GM23338 (cell line): ENCODE results near the gene UNC79. TPM values are rescaled to one million over a fixed set of nuclear protein-coding genes. Genes with fewer than 3 reads are reported as not detected.

Source experiments
- ATAC-seq: fragments of 200-7000 bp; cut with Tn5 transposase; 3 replicates; pipeline ENCODE4 v1.9.1; 2020
- DNase-seq: peaks from one replicate; pipeline ENCODE4 v3.0.0-alpha.2; 2015; ENCODE audit warnings: low spot score
- H2AFZ ChIP-seq: fragments of 200-600 bp; sonication (generic); 2 replicates; pipeline ENCODE4 v1.8.0; 2016; ENCODE audit warnings: antibody characterized with exemption, mild to moderate bottlenecking, moderate library complexity
- H3F3A ChIP-seq: fragments of 200-600 bp; sonication (generic); replicated peaks from 2 replicates; pipeline ENCODE4 v1.8.0; 2017; ENCODE audit warnings: antibody characterized with exemption, mixed run types, low read depth
- H3K27ac ChIP-seq: fragments of 200-600 bp; sonication (generic); 2 replicates; pipeline ENCODE4 v1.6.1; 2016; ENCODE audit warnings: low read depth
- H3K27me3 ChIP-seq: fragments of 200-600 bp; sonication (generic); 2 replicates; pipeline ENCODE4 v1.8.0; 2016; ENCODE audit warnings: mild to moderate bottlenecking, mixed run types, moderate library complexity; ENCODE audit not compliant: insufficient read depth
- H3K36me3 ChIP-seq: fragments of 200-600 bp; sonication (generic); 2 replicates; pipeline ENCODE4 v1.8.0; 2016; ENCODE audit warnings: mild to moderate bottlenecking; ENCODE audit not compliant: insufficient read depth
- H3K4me1 ChIP-seq: fragments of 200-600 bp; sonication (generic); 2 replicates; pipeline ENCODE4 v1.8.0; 2016; ENCODE audit warnings: mild to moderate bottlenecking, moderate library complexity; ENCODE audit not compliant: insufficient read depth
- H3K4me2 ChIP-seq: fragments of 200-600 bp; sonication (generic); 2 replicates; pipeline ENCODE4 v1.7.1; 2017; ENCODE audit warnings: mixed run types
- H3K4me3 ChIP-seq: fragments of 200-600 bp; sonication (generic); 2 replicates; pipeline ENCODE4 v1.6.1; 2016; ENCODE audit warnings: mixed run types
- H3K79me2 ChIP-seq: fragments of 200-600 bp; sonication (generic); replicated peaks from 2 replicates; pipeline ENCODE4 v1.8.0; 2017; ENCODE audit warnings: mild to moderate bottlenecking; ENCODE audit not compliant: insufficient read depth
- H3K9me2 ChIP-seq: fragments of 200-600 bp; sonication (generic); 2 replicates; pipeline ENCODE4 v1.8.0; 2017; ENCODE audit not compliant: insufficient read depth
- H4K20me1 ChIP-seq: fragments of 200-600 bp; sonication (generic); replicated peaks from 2 replicates; pipeline ENCODE4 v1.8.0; 2017; ENCODE audit warnings: mild to moderate bottlenecking; ENCODE audit not compliant: insufficient read depth
- H3K27ac Mint-ChIP-seq: 2 replicates; pipeline ENCODE4 v1.8.0; 2020; ENCODE audit warnings: inconsistent platforms, mild to moderate bottlenecking, moderate library complexity, mixed read lengths
- H3K27me3 Mint-ChIP-seq: 3 replicates; pipeline ENCODE4 v1.8.0; 2022; ENCODE audit warnings: low read depth, mild to moderate bottlenecking, moderate library complexity, mixed read lengths, inconsistent platforms; ENCODE audit not compliant: insufficient read depth, poor library complexity
- H3K36me3 Mint-ChIP-seq: 3 replicates; pipeline ENCODE4 v1.8.0; 2021; ENCODE audit warnings: low read depth, mild to moderate bottlenecking, inconsistent platforms, moderate library complexity, mixed read lengths
- H3K4me1 Mint-ChIP-seq: 3 replicates; pipeline ENCODE4 v1.8.0; 2020; ENCODE audit warnings: mild to moderate bottlenecking, inconsistent platforms, mixed read lengths
- H3K4me3 Mint-ChIP-seq: 3 replicates; pipeline ENCODE4 v1.8.0; 2021; ENCODE audit warnings: moderate library complexity, mild to moderate bottlenecking, inconsistent platforms, mixed read lengths
- H3K9me3 Mint-ChIP-seq: 3 replicates; pipeline ENCODE4 v1.8.0; 2020; ENCODE audit warnings: moderate library complexity, mild to moderate bottlenecking, inconsistent platforms, mixed read lengths
- CTCF ChIP-seq, 2 experiments: fragments of 200-600 bp in 1 of 2; sonication (generic) in 1 of 2; conservative IDR thresholded peaks; 2 replicates each; pipeline versions ENCODE4 v1.5.1 to v1.6.1; 2016 to 2017; ENCODE audit warnings: antibody characterized with exemption in 2 of 2, low read depth in 2 of 2, mild to moderate bottlenecking in 2 of 2, moderate library complexity in 1 of 2
- ETS1 ChIP-seq: IDR thresholded peaks from 2 replicates; pipeline ENCODE4 v1.6.1; 2016; ENCODE audit warnings: antibody characterized with exemption
- EZH2 ChIP-seq: fragments of 200-600 bp; sonication (generic); IDR thresholded peaks from one replicate; pipeline ENCODE4 v1.8.0; 2017; ENCODE audit warnings: antibody characterized with exemption, mild to moderate bottlenecking, low read depth; ENCODE audit not compliant: unreplicated experiment
- EZH2phosphoT487 ChIP-seq: fragments of 200-600 bp; sonication (generic); IDR thresholded peaks from one replicate; pipeline ENCODE4 v1.8.1; 2018; ENCODE audit warnings: antibody characterized with exemption; ENCODE audit not compliant: unreplicated experiment
- JUNB ChIP-seq: IDR thresholded peaks from one replicate; pipeline ENCODE4 v1.6.1; 2016; ENCODE audit warnings: antibody characterized with exemption; ENCODE audit not compliant: unreplicated experiment
- NANOG ChIP-seq: IDR thresholded peaks from 2 replicates; pipeline ENCODE4 v1.6.1; 2016; ENCODE audit warnings: antibody characterized with exemption, borderline replicate concordance
- STAT1 ChIP-seq: IDR thresholded peaks from one replicate; pipeline ENCODE4 v1.6.1; 2016; ENCODE audit warnings: antibody characterized with exemption; ENCODE audit not compliant: unreplicated experiment
- ZNF114 ChIP-seq: fragments of 250-450 bp; sonication (Bioruptor Pico); IDR thresholded peaks from 2 replicates; pipeline ENCODE4 v1.5.0; 2020; ENCODE audit warnings: mild to moderate bottlenecking, moderate library complexity
- ZNF331 ChIP-seq: fragments of 250-450 bp; sonication (Bioruptor Pico); IDR thresholded peaks from 2 replicates; pipeline ENCODE4 v1.5.0; 2020; ENCODE audit warnings: low read depth, mild to moderate bottlenecking, moderate library complexity
- polyA plus RNA-seq: library from polyadenylated mRNA; unstranded; fragments of >200 nt; fragmentation: Nextera tagmentation; extraction: Ambion mirVana; gene quantifications from 2 replicates; pipeline ENCODE4 v1.2.1, GENCODE V29; 2016
- total RNA-seq: library from RNA; depleted of rRNA; stranded (reverse); fragments of >200 nt; shearing (Covaris generic); gene quantifications from 2 replicates; pipeline ENCODE4 v1.2.3, GENCODE V29; 2014

UNC79 gene
- total and polyA plus RNA-seq, 2 experiments from 2014 or later: 1.8 to 3.6 TPM

- Histone ChIP-seq H3K4me1 (no peaks in the 10 kb centered on the region), H2AFZ (no peak overlapping the region), H3K4me3 (no peak overlapping the region), H3K79me2 (no peaks in the 10 kb centered on the region), H3K27me3 (no peaks in the 10 kb centered on the region), H3K27ac (no peak overlapping the region), H4K20me1 (no peaks in the 10 kb centered on the region), H3K9me2 (no peaks in the 10 kb centered on the region), H3K36me3 (no peaks in the 10 kb centered on the region), H3K4me2 (no peak overlapping the region), H3F3A (no peaks in the 10 kb centered on the region)
- Mint-ChIP-seq H3K4me3 (no peak overlapping the region), H3K9me3 (no peaks in the 10 kb centered on the region), H3K27me3 (no peaks in the 10 kb centered on the region), H3K36me3 (peaks cover 6% of the 10 kb centered on the region; the same call in 2 of the 3 replicates), H3K27ac (no peak overlapping the region), H3K4me1 (0 out of 3 replicates have a peak, but pooled peaks cover 6% of the 10 kb centered on the region)
- DNase-seq (peak; percentile 85), ATAC-seq (peak; percentile 90)
- no peak for TF ChIP-seq ZNF114 (CRISPR knock-in tag)
- peak; percentile 73 to 79 for TF ChIP-seq CTCF (conservative IDR thresholded peaks at IDR 0.05; ENCODE audit: low read depth in 2 of 2)
These were observed 106.2 kb downstream of the UNC79 start for GRCh38 chr14:93536945-93537344.

GRCh38 chr14:93537951-93538350 is 107.2 kb downstream of the UNC79 start:
- H3K27ac Mint-ChIP-seq: no peak overlapping the region
- Histone ChIP-seq H3K4me1 (no peaks in the 10 kb centered on the region), H3K36me3 (no peaks in the 10 kb centered on the region), H3F3A (no peaks in the 10 kb centered on the region), H3K79me2 (no peaks in the 10 kb centered on the region), H2AFZ (no peak overlapping the region), H3K9me2 (no peaks in the 10 kb centered on the region), H3K4me2 (no peak overlapping the region), H3K4me3 (no peak overlapping the region), H3K27me3 (no peaks in the 10 kb centered on the region), H4K20me1 (no peaks in the 10 kb centered on the region), H3K27ac (no peak overlapping the region)
- H3K4me1 Mint-ChIP-seq: 0 out of 3 replicates have a peak, but pooled peaks cover 6% of the 10 kb centered on the region
- H3K27me3 Mint-ChIP-seq: no peaks in the 10 kb centered on the region
- DNase-seq: peak; percentile 15
- no peaks in the 10 kb centered on the region for H3K9me3 Mint-ChIP-seq
- TF ChIP-seq EZH2phosphoT487 (no peak), ZNF331 (CRISPR knock-in tag) (no peak), NANOG (no peak), ETS1 (no peak), JUNB (no peak), EZH2 (no peak), STAT1 (no peak)
- H3K4me3 Mint-ChIP-seq: no peak overlapping the region
- H3K36me3 Mint-ChIP-seq: peaks cover 6% of the 10 kb centered on the region; the same call in 2 of the 3 replicates
- ATAC-seq: no peak; the same call in 1 of the 3 replicates
